HUES48 (cell line): ENCODE data around the gene MYBPH.

Source experiments
- H3K27ac ChIP-seq: one replicate; pipeline ENCODE4 v1.7.0; 2013; ENCODE audit warnings: low read depth, low read length, inconsistent platforms
- H3K27me3 ChIP-seq: 2 replicates; pipeline ENCODE4 v1.6.1; 2013; ENCODE audit warnings: mild to moderate bottlenecking, low read length; ENCODE audit not compliant: control insufficient read depth, insufficient read depth
- H3K36me3 ChIP-seq: 2 replicates; pipeline ENCODE4 v1.6.1; 2013; ENCODE audit warnings: low read length; ENCODE audit not compliant: control insufficient read depth, insufficient read depth
- H3K4me1 ChIP-seq: 2 replicates; pipeline ENCODE4 v1.6.1; 2013; ENCODE audit warnings: mild to moderate bottlenecking, low read length; ENCODE audit not compliant: control insufficient read depth, insufficient read depth
- H3K4me3 ChIP-seq: 2 replicates; pipeline ENCODE4 v1.5.1; 2013; ENCODE audit warnings: mild to moderate bottlenecking, low read depth, low read length
- H3K9ac ChIP-seq: 2 replicates; pipeline ENCODE4 v1.6.1; 2013; ENCODE audit warnings: mild to moderate bottlenecking, low read depth, low read length, moderate library complexity
- H3K9me3 ChIP-seq: 2 replicates; pipeline ENCODE4 v1.6.1; 2013; ENCODE audit warnings: low read length; ENCODE audit not compliant: control insufficient read depth, insufficient read depth

MYBPH gene

GRCh38 chr1:203178083-203178482 is 2.5 kb upstream of the MYBPH start:
- Histone ChIP-seq H3K9me3 (no peaks in the 10 kb centered on the region), H3K4me3 (no peak overlapping the region), H3K27me3 (no peaks in the 10 kb centered on the region), H3K36me3 (no peaks in the 10 kb centered on the region), H3K27ac (peak overlapping the region; percentile 95), H3K9ac (no peak overlapping the region), H3K4me1 (peaks cover 4% of the 10 kb centered on the region; the same call in 1 of the 2 replicates)

GRCh38 chr1:203177470-203178039 is 1.9 kb upstream of the MYBPH start:
- Histone ChIP-seq H3K27me3 (no peaks in the 10 kb centered on the region), H3K4me3 (no peak overlapping the region), H3K36me3 (no peaks in the 10 kb centered on the region), H3K9me3 (no peaks in the 10 kb centered on the region), H3K27ac (peak overlapping the region; percentile 95), H3K9ac (no peak overlapping the region), H3K4me1 (peaks cover 4% of the 10 kb centered on the region; the same call in 1 of the 2 replicates)

DNA sequence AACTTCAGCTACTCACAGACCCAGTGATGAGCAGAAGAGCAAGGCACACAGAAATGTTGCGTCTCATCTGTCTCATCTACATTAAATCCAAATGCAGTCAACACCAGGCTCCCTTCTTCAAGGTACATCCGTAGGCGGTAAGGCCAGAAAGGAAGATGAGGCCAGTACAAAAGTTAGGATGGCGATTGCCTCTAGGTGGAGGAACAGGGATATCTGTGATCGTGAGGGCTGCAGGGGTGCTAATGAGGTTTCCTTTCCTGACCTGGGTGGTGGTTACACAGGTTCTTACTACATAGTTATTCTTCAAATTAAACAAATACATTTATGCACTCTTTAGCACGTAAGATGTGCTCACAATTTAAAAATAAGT is 1.4 kb upstream of the MYBPH start:
- Histone ChIP-seq H3K4me3 (no peak overlapping the region), H3K9ac (no peak overlapping the region), H3K9me3 (no peaks in the 10 kb centered on the region), H3K27ac (no peak overlapping the region), H3K4me1 (peaks cover 4% of the 10 kb centered on the region; the same call in 1 of the 2 replicates), H3K36me3 (no peaks in the 10 kb centered on the region), H3K27me3 (no peaks in the 10 kb centered on the region)

DNA sequence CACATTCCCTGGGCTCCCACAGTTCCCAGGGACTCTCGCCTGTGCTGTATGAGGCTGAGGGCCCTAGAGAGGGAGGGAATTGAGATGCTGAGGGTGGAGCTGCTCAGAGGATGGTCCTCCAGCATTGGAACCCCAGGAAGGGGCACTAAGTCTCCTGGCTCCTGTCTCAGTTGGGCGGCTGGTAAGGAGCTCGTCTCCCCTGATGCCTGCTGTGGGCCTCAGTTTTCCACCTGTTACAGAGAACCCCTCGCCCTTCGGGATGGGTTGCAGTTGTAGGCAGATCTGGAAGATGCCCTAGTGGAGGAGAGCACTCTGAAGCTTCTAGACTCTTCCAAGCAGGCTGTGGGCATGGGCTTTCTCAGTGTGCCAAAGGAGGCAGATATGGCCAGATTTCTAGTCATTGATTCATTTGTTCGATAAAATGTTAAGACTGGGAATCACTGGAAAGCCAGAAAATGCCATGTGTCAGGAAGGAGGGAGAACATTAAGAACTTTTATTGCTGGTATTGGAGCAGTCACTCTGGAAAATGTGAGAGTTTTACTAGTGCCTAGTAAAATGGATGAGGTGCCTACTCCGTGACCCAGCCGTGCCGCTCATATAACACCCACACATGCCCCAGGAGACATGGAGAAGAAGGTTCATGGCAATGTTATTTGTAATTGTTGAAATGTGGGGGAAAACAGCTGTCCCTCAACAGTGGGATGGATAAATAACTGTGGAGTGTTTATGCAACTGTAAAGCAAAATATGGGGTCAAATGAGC is 828 bp upstream of the MYBPH start:
- Histone ChIP-seq H3K9me3 (no peaks in the 10 kb centered on the region), H3K9ac (no peak overlapping the region), H3K4me1 (peaks cover 4% of the 10 kb centered on the region; the same call in 1 of the 2 replicates), H3K27ac (no peak overlapping the region), H3K4me3 (no peak overlapping the region), H3K27me3 (no peaks in the 10 kb centered on the region), H3K36me3 (no peaks in the 10 kb centered on the region)

- H3K9ac ChIP-seq: no peak overlapping the region
- H3K4me3 ChIP-seq: no peak overlapping the region
- no peaks in the 10 kb centered on the region for H3K9me3 ChIP-seq
- no peaks in the 10 kb centered on the region for H3K36me3 ChIP-seq
- H3K27ac ChIP-seq: no peak overlapping the region
- H3K27me3 ChIP-seq: no peaks in the 10 kb centered on the region
- H3K4me1 ChIP-seq: peaks cover 4% of the 10 kb centered on the region; the same call in 1 of the 2 replicates
Observed at GRCh38 chr1:203175827-203176241, 208 bp upstream of the MYBPH start.

GRCh38 chr1:203174324-203174985 is 1.2 kb downstream of the MYBPH start:
- Histone ChIP-seq H3K9me3 (no peaks in the 10 kb centered on the region), H3K27ac (no peak overlapping the region), H3K4me3 (no peak overlapping the region), H3K36me3 (no peaks in the 10 kb centered on the region), H3K4me1 (peaks cover 4% of the 10 kb centered on the region; the same call in 1 of the 2 replicates), H3K9ac (no peak overlapping the region), H3K27me3 (no peaks in the 10 kb centered on the region)

DNA sequence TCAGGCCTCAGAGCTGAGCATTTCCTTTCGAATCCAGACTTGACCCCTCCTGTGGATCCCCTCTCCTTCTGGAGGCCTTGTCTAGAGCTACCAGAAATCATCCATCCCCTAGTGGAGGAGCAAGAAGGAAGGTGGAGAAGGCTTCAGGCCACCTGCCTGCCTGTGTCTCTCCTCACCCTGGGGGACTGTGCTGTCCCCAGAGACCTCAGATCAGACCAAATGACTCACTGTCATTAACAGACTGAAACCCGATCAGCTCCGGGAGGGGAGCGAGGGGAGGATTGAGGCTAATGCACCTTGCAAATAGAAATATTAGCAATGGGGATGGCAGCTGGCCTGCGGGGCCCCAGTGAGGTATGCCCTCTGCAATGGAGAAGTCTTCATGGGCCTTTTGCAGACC is 2.1 kb downstream of the MYBPH start:
- Histone ChIP-seq H3K27me3 (no peaks in the 10 kb centered on the region), H3K4me3 (no peak overlapping the region), H3K27ac (no peak overlapping the region), H3K9me3 (no peaks in the 10 kb centered on the region), H3K4me1 (peaks cover 4% of the 10 kb centered on the region; the same call in 1 of the 2 replicates), H3K9ac (no peak overlapping the region), H3K36me3 (no peaks in the 10 kb centered on the region)

- Histone ChIP-seq H3K27ac (no peak overlapping the region), H3K9ac (no peak overlapping the region), H3K36me3 (no peaks in the 10 kb centered on the region), H3K27me3 (no peaks in the 10 kb centered on the region), H3K9me3 (no peaks in the 10 kb centered on the region), H3K4me3 (no peak overlapping the region), H3K4me1 (peaks cover 4% of the 10 kb centered on the region; the same call in 1 of the 2 replicates)
Observed at GRCh38 chr1:203173011-203173555, 2.5 kb downstream of the MYBPH start.

DNA sequence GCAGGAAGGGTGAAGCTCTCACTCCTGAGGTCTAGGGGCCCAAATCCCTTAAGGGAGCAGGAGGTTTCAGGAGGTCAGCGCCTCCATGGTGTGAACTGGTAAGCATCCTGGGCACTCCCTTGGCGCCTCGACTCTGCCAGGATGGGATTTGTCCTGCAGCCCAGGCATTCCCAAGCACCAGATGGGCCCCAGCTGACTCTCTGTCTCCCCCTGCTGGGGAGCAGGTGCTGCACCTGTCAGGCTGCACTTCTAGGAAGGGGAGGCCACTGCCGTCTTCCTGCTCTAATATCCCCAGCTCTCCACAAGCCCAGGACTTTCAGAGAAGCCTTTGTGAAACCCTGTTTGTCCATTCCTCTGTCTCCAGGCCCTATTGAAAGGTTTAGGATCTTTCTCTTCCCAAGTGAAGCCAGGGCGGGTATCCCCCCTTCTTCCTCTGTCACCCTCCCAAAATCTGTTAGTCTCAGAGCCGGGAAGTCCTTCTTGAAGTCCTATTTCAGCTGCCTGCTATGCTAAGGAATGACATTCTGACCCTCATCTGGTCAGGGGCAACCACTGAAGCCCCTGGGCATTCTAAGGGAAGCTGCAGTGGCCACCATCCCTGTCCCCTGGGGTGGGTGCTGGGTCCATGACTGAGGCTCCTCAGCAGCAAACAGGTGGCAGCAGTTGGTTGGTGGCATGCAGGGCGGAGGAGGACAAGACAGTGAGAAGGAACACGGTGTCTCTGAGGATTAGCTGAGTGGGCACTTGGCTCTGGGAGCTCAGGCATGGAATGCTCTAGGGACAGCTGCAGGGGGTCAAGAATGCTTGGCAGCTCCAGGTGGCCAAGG is 3.2 kb downstream of the MYBPH start:
- H3K4me3 ChIP-seq: no peak overlapping the region
- H3K9ac ChIP-seq: no peak overlapping the region
- H3K4me1 ChIP-seq: no peaks in the 10 kb centered on the region; the same call in 1 of the 2 replicates
- no peaks in the 10 kb centered on the region for H3K9me3 ChIP-seq
- H3K36me3 ChIP-seq: no peaks in the 10 kb centered on the region
- H3K27me3 ChIP-seq: no peaks in the 10 kb centered on the region
- H3K27ac ChIP-seq: no peak overlapping the region

GRCh38 chr1:203171341-203172183 is 4.1 kb downstream of the MYBPH start:
- Histone ChIP-seq H3K4me1 (no peaks in the 10 kb centered on the region), H3K9me3 (no peaks in the 10 kb centered on the region), H3K27ac (no peak overlapping the region), H3K36me3 (no peaks in the 10 kb centered on the region), H3K9ac (no peak overlapping the region), H3K4me3 (no peak overlapping the region), H3K27me3 (no peaks in the 10 kb centered on the region)
